Measurements from ENCODE around the gene SLC6A3.

- TF ChIP-seq SIN3A (IDR thresholded peaks at IDR 0.05; ENCODE audit: borderline replicate concordance, insufficient read depth, low read length), result no peak
- TF ChIP-seq TAF1 (IDR thresholded peaks at IDR 0.05; ENCODE audit: borderline replicate concordance, insufficient read depth, low read length), result no peak
- TF ChIP-seq POLR2AphosphoS5 (IDR thresholded peaks at IDR 0.05; ENCODE audit: low read depth, low read length), result no peak
- TF ChIP-seq REST (IDR thresholded peaks at IDR 0.05; ENCODE audit: insufficient read depth in 1 of 2, low read depth in 2 of 2, low read length in 2 of 2), result no peak
Observed at GRCh38 chr5:1388383-1388967, 56.8 kb downstream of the SLC6A3 start.
